Retina (tissue), 1 donor: ENCODE results near the gene ZCCHC13.
A peak's percentile ranks its signal among the peaks of the same experiment; 100 is the strongest.
"Not testable (repeated sequence)": the region's sequence is repeated elsewhere in the genome, so short reads cannot be mapped to it uniquely, and the experiment has no call there.

Experiments used
- DNase-seq: peaks from one replicate; pipeline ENCODE4 v3.0.0-alpha.2; 2016

The ZCCHC13 gene

DNA sequence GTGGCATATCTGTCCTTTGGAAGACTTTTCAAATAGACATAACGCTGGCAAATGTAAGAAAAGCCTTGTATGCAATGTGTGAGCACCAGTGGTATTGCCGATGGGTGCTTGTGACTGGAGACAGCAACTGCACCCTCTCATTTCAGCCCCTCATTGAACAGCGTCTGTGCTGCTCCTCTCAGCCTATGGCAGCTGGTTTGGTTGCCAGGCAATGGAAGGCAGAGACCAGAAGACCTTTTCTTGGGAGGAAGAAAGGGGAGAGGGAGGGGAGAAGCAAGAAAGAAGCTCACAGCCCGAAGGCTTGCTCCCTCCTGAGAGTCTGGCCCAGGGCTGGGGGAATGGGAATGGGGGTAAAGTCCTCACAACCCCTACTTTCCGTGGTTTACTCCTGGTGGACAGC is 20.2 kb downstream of the ZCCHC13 start:
- no peak for DNase-seq

GRCh38 chrX:74325130-74326059 is 21.4 kb downstream of the ZCCHC13 start:
- DNase-seq, result peak; percentile 25

- DNase-seq, result no peak
Measured at GRCh38 chrX:74338852-74339251, 34.9 kb downstream of the ZCCHC13 start.

DNA sequence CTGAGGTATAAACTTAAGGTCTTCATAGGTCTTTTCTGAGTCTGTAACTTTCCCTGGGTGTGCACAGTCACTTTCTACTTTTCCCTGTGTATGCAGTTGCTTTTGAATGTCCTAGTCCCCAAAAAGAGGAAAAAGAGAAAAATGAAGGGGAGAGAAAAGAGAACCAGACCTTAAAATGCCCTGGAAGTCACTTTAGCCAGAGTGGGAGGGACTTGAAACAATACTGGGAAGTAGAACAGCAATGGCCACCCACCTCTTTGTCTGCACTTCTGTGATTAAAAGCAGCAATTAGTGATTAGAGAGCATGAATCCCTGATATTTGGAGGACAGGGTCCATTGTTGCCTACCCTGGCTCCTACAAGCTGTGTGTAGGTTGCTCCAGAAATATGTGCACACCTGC is 36.1 kb downstream of the ZCCHC13 start:
- no peak for DNase-seq

- DNase-seq, result not testable (repeated sequence)
Measured at GRCh38 chrX:74342211-74342610, 38.2 kb downstream of the ZCCHC13 start.

GRCh38 chrX:74343343-74344279 is 39.6 kb downstream of the ZCCHC13 start:
- DNase-seq, result peak; percentile 49

DNA sequence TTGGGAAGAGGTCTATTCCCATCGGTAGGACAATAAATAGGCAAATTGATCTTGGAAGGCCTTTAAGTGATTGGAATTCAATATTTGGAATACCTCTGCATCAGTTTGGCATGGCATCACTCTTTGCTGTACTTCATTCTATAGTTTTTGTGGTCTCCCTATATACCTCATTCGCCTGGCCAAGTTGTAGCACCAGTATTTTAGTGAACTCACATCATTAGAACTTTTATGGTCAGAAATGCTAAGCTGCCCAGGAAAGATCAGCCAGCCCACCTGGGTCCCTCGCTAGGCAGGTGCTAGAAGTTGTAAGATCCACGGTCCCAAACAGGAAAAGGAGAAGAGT is 40.3 kb downstream of the ZCCHC13 start:
- no peak for DNase-seq

GRCh38 chrX:74346088-74346487 is 42.1 kb downstream of the ZCCHC13 start:
- DNase-seq, result no peak

DNA sequence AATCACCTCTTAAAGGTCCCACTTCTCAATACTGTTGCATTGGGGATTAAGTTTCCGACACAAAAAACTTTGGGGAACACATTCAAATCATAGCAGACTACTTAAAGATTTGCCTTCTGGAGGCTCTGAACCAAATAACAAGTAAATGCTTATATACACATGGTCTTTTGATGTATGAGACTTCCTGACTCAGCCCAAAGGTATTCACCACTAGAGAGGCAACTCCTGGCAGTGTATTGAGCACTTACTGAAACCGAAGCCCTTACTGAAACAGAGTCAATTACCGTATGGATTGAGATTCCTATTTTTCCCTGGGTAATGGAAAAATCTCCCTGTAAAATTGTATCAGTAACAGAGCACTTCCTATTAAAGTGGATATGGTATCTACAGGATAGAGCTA is 45.4 kb downstream of the ZCCHC13 start:
- DNase-seq, result no peak

DNA sequence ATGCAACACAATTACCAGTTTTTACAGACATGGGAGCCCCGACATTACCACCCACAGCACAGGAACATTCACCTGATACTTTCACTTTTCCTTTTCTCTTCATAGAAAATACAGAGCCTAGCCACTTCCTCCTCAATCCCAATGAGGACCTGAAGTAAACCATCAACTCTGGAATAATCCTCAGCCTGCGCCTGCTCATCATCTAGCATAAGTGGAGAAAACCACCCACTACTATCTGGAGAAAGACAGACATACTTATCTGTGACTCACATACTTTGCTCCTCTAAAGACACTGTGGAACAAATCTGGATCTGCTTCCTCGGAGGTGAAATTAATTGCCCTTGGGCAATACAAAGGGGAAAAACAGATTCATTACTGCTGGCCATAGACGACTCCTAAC is 47.8 kb downstream of the ZCCHC13 start:
- no peak for DNase-seq

- no peak for DNase-seq
Measured at GRCh38 chrX:74353984-74354383, 50.0 kb downstream of the ZCCHC13 start.
